Measurements from ENCODE around the gene CLIC2. TPM values are rescaled to one million over a fixed set of nuclear protein-coding genes. Genes with fewer than 3 reads are reported as not detected.
"Not testable (repeated sequence)": the region's sequence is repeated elsewhere in the genome, so short reads cannot be mapped to it uniquely, and the experiment has no call there.

Gene CLIC2
- total RNA-seq (ENCODE audit: low replicate concordance): 12.6 and 104 TPM in 2 replicates

- no peak for TF ChIP-seq CTCF (IDR thresholded peaks at IDR 0.05; ENCODE audit: insufficient read depth, low read length)
- peak; percentile 93 for DNase-seq (ENCODE audit: low read depth)
- peak within 1 kb of the TSS; percentile 50 for H3K4me3 ChIP-seq (ENCODE audit: low read depth, low read length)
Observed at GRCh38 chrX:155334486-155335336, at the start of gene CLIC2. CLIC2 (minus strand) TSS chrX:155334614; CDS start chrX:155334427, 187 bp downstream.

- not testable (repeated sequence) for DNase-seq (ENCODE audit: low read depth); H3K4me3 ChIP-seq (ENCODE audit: low read depth, low read length)
Observed at GRCh38 chrX:155382529-155382967, 48.1 kb upstream of the CLIC2 start.

GRCh38 chrX:155381843-155382528, 47.6 kb upstream of the CLIC2 start, which contains the start of gene F8A2:
F8A2 (plus strand) TSS chrX:155382095; CDS start chrX:155382115, 20 bp downstream.
- DNase-seq (ENCODE audit: low read depth); H3K4me3 ChIP-seq (ENCODE audit: low read depth, low read length): not testable (repeated sequence)

GRCh38 chrX:155379802-155380201, 45.4 kb upstream of the CLIC2 start:
- DNase-seq (ENCODE audit: low read depth); H3K4me3 ChIP-seq (ENCODE audit: low read depth, low read length): not testable (repeated sequence)

GRCh38 chrX:155373777-155374458, 39.5 kb upstream of the CLIC2 start:
- H3K4me3 ChIP-seq (ENCODE audit: low read depth, low read length); DNase-seq (ENCODE audit: low read depth): not testable (repeated sequence)

GRCh38 chrX:155363712-155364111, 29.3 kb upstream of the CLIC2 start:
- not testable (repeated sequence) for H3K4me3 ChIP-seq (ENCODE audit: low read depth, low read length); DNase-seq (ENCODE audit: low read depth)

- H3K4me3 ChIP-seq (ENCODE audit: low read depth, low read length); DNase-seq (ENCODE audit: low read depth): not testable (repeated sequence)
Observed at GRCh38 chrX:155349448-155349847, 15.0 kb upstream of the CLIC2 start.

GRCh38 chrX:155345689-155346088, 11.3 kb upstream of the CLIC2 start:
- not testable (repeated sequence) for H3K4me3 ChIP-seq (ENCODE audit: low read depth, low read length); DNase-seq (ENCODE audit: low read depth)

GRCh38 chrX:155335337-155335712, 911 bp upstream of the CLIC2 start:
- H3K4me3 ChIP-seq (ENCODE audit: low read depth, low read length); DNase-seq (ENCODE audit: low read depth): not testable (repeated sequence)

GRCh38 chrX:155333544-155334100, 792 bp downstream of the CLIC2 start:
- peak overlapping the region; percentile 50 for H3K4me3 ChIP-seq (ENCODE audit: low read depth, low read length)
- TF ChIP-seq CTCF (IDR thresholded peaks at IDR 0.05; ENCODE audit: insufficient read depth, low read length): no peak
- DNase-seq (ENCODE audit: low read depth): no peak

GRCh38 chrX:155330992-155331391, 3.4 kb downstream of the CLIC2 start:
- TF ChIP-seq CTCF (IDR thresholded peaks at IDR 0.05; ENCODE audit: insufficient read depth, low read length): no peak
- H3K4me3 ChIP-seq (ENCODE audit: low read depth, low read length): no peak overlapping the region
- no peak for DNase-seq (ENCODE audit: low read depth)

Measured in fibroblast of the aortic adventitia (primary cell).